Lung (tissue), 12 donors: Measurements from ENCODE around the gene CTSA. TPM values are rescaled to one million over a fixed set of nuclear protein-coding genes. Genes with fewer than 3 reads are reported as not detected.
"Not testable (repeated sequence)": the region's sequence is repeated elsewhere in the genome, so short reads cannot be mapped to it uniquely, and the experiment has no call there.

ENCODE experiments used
- ATAC-seq: fragments of 200-7000 bp; cut with Tn5 transposase; one replicate; pipeline ENCODE4 v1.9.1; 2020; ENCODE audit warnings: moderate number of reproducible peaks; ENCODE audit not compliant: insufficient read depth, low FRiP score
- DNase-seq, 3 donors: peaks; one replicate each; pipeline ENCODE4 v3.0.0-alpha.2; 2013 to 2017
- H3K27ac ChIP-seq, 2 donors: one replicate each; pipeline ENCODE4 v1.5.1; 2013; ENCODE audit warnings: mild to moderate bottlenecking in 2 of 2, moderate library complexity in 2 of 2, control low read depth in 1 of 2, inconsistent platforms in 1 of 2, low read depth in 1 of 2, low read length in 1 of 2
- H3K27me3 ChIP-seq, 3 donors: one replicate each; pipeline ENCODE4 v1.5.1; 2013; ENCODE audit warnings: low read length in 2 of 3; ENCODE audit not compliant: control insufficient read depth in 3 of 3, insufficient read depth in 3 of 3
- H3K36me3 ChIP-seq, 4 donors: one replicate each; pipeline ENCODE4 v1.5.1; 2013; ENCODE audit warnings: low read length in 4 of 4, mild to moderate bottlenecking in 1 of 4, moderate library complexity in 1 of 4; ENCODE audit not compliant: control insufficient read depth in 4 of 4, insufficient read depth in 4 of 4
- H3K4me1 ChIP-seq, 5 donors: one replicate each; pipeline ENCODE4 v1.5.1; 2013; ENCODE audit warnings: low read length in 5 of 5, mild to moderate bottlenecking in 2 of 5, moderate library complexity in 1 of 5; ENCODE audit not compliant: control insufficient read depth in 5 of 5, insufficient read depth in 5 of 5
- H3K4me3 ChIP-seq: one replicate; pipeline ENCODE4 v1.5.1; 2013; ENCODE audit warnings: mild to moderate bottlenecking, control low read depth, moderate library complexity
- H3K9ac ChIP-seq, 2 donors: one replicate each; pipeline ENCODE4 v1.5.1; 2013; ENCODE audit warnings: low read length in 2 of 2, control low read depth in 1 of 2; ENCODE audit not compliant: insufficient read depth in 1 of 2
- H3K9me3 ChIP-seq, 4 donors: one replicate each; pipeline ENCODE4 v1.5.1; 2013; ENCODE audit warnings: low read length in 3 of 4, mild to moderate bottlenecking in 1 of 4, moderate library complexity in 1 of 4; ENCODE audit not compliant: control insufficient read depth in 4 of 4, insufficient read depth in 3 of 4
- CTCF ChIP-seq: IDR thresholded peaks from 2 replicates; pipeline ENCODE4 v1.5.1; 2012; ENCODE audit warnings: mild to moderate bottlenecking; ENCODE audit errors: control extremely low read depth, extremely low read depth
- WGBS, 2 donors: extraction: QIAGEN DNeasy Blood & Tissue Kit; methylation state at CpG; one replicate each; pipeline ENCODE4 v1.1.7; 2013; 5-methylcytosine and 5-hydroxymethylcytosine counted together
- polyA plus RNA-seq, 2 donors: library from polyadenylated mRNA; stranded (reverse); fragments of 200-250 nt; gene quantifications; one replicate each; pipeline ENCODE4 v1.2.1, GENCODE V29; 2013
- total RNA-seq, 2 donors: library from RNA; depleted of rRNA in 1 of 2; stranded (reverse); fragments of >200 nt in 1 of 2; gene quantifications; one replicate each; pipeline ENCODE4 v1.2.1, GENCODE V29; 2014 to 2021
- donor health status: control.
- donor health status: control.
- donor health status: Bipolar disorder and iron deficiency.
- donor health status: healthy.
- donor health status: DM: yes; HTN: yes; CAD: no.

The CTSA gene
- total and polyA plus RNA-seq, 4 donors, result 72.2 to 247 (median 140) TPM

GRCh38 chr20:45926731-45927070 lies 35.6 kb downstream of the CTSA start:
- Histone ChIP-seq H3K36me3 (no peaks in the 10 kb centered on the region), H3K27ac (no peak overlapping the region), H3K4me3 (no peak overlapping the region), H3K4me1 (peaks cover 0 to 20% (median 8%) of the 10 kb centered on the region in 5 donors), H3K9ac (no peak overlapping the region), H3K27me3 (no peaks in the 10 kb centered on the region), H3K9me3 (no peaks in the 10 kb centered on the region)
- no peak for TF ChIP-seq CTCF
- DNase-seq, result no peak
- 84 to 86% methylated on average over 2 of the region's 2 CpGs for WGBS, 2 donors
- no peak for ATAC-seq

GRCh38 chr20:45927071-45927878 lies 36.1 kb downstream of the CTSA start:
- no peak overlapping the region for H3K4me3 ChIP-seq
- no peaks in the 10 kb centered on the region for H3K9me3 ChIP-seq
- H3K9ac ChIP-seq, result no peak overlapping the region
- TF ChIP-seq CTCF, result no peak
- WGBS, 2 donors, result 76 to 87% methylated on average over 14 of the region's 14 CpGs
- H3K27me3 ChIP-seq, result no peaks in the 10 kb centered on the region
- DNase-seq (no peak), ATAC-seq (no peak)
- peaks cover 0 to 19% (median 8%) of the 10 kb centered on the region in 5 donors for H3K4me1 ChIP-seq
- no peak overlapping the region for H3K27ac ChIP-seq
- H3K36me3 ChIP-seq, result no peaks in the 10 kb centered on the region

GRCh38 chr20:45931680-45932079 lies 40.5 kb downstream of the CTSA start:
- H3K27me3 ChIP-seq, ATAC-seq, H3K9me3 ChIP-seq, H3K27ac ChIP-seq, H3K4me3 ChIP-seq, DNase-seq, H3K9ac ChIP-seq, H3K36me3 ChIP-seq, H3K4me1 ChIP-seq: not testable (repeated sequence)
- 96% methylated on average over 17 of the region's 17 CpGs for WGBS, 2 donors

- ATAC-seq (peak; percentile 9), DNase-seq (peak; percentile 71 to 81 (median 73))
- Histone ChIP-seq H3K27ac (peak overlapping the region; percentile 97 to 100), H3K4me3 (peak overlapping the region; percentile 57), H3K9ac (peak overlapping the region; percentile 76 to 92), H3K4me1 (peaks cover 0 to 9% (median 2%) of the 10 kb centered on the region in 5 donors), H3K36me3 (peaks cover 7 to 14% (median 10%) of the 10 kb centered on the region in 4 donors), H3K9me3 (no peaks in the 10 kb centered on the region), H3K27me3 (no peaks in the 10 kb centered on the region)
- TF ChIP-seq CTCF, result no peak
- 24 to 25% methylated on average over 22 of the region's 22 CpGs for whole genome bisulfite sequencing, 2 donors
These were observed 42.3 kb downstream of the CTSA start for GRCh38 chr20:45933266-45934045.
